ENCODE results near the gene VEGFA.

DNA sequence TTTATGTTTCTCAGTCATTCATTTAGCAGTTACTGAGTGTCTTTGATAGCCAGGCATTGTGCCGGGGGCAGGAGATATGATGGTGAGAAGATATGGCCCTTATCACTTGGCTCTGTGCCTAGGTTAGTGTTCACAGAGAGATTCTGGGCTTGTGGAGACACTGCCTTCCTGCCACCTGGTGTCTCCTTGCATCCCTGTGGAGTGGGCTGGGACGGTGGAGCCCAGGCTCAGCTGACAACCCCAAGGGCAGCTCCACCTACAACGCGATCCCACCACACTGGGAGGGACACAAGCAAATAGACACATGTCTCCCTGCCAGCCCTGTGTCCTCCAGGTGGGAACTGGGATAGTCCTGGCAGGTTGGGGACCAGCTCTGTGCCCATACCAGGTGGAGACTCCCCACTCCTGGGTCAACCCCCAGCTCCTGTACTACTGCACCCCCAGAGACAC is 30.3 kb upstream of the VEGFA start:
- TF ChIP-seq, protein P1, sequence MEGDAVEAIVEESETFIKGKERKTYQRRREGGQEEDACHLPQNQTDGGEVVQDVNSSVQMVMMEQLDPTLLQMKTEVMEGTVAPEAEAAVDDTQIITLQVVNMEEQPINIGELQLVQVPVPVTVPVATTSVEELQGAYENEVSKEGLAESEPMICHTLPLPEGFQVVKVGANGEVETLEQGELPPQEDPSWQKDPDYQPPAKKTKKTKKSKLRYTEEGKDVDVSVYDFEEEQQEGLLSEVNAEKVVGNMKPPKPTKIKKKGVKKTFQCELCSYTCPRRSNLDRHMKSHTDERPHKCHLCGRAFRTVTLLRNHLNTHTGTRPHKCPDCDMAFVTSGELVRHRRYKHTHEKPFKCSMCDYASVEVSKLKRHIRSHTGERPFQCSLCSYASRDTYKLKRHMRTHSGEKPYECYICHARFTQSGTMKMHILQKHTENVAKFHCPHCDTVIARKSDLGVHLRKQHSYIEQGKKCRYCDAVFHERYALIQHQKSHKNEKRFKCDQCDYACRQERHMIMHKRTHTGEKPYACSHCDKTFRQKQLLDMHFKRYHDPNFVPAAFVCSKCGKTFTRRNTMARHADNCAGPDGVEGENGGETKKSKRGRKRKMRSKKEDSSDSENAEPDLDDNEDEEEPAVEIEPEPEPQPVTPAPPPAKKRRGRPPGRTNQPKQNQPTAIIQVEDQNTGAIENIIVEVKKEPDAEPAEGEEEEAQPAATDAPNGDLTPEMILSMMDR (IDR thresholded peaks at IDR 0.05): no peak
- TF ChIP-seq POLR2A (IDR thresholded peaks at IDR 0.05): no peak
